B cell (primary cell): ENCODE measurements around the gene EPM2AIP1. TPM values are rescaled to one million over a fixed set of nuclear protein-coding genes. Genes with fewer than 3 reads are reported as not detected.
"Not testable (repeated sequence)": the region's sequence is repeated elsewhere in the genome, so short reads cannot be mapped to it uniquely, and the experiment has no call there.

Experiments used
- ATAC-seq: fragments of 200-7000 bp; cut with Tn5 transposase; one replicate; pipeline ENCODE4 v1.10.0; 2021; ENCODE audit warnings: low read depth, mild to moderate bottlenecking, moderate number of reproducible peaks, moderate library complexity
- CTCF ChIA-PET: fragments of 350-600 bp; sonication (Branson Sonifier 250); formaldehyde crosslinking; loops from one replicate; lab custom pipeline; 2021; ENCODE audit warnings: antibody characterized with exemption, inconsistent platforms; lab: Charles Lee
- POLR2A ChIA-PET: fragments of 350-600 bp; sonication (Branson Sonifier 250); formaldehyde crosslinking; loops from one replicate; lab custom pipeline; 2021; ENCODE audit warnings: antibody characterized with exemption; lab: Charles Lee
- DNase-seq: peaks from one replicate; pipeline ENCODE4 v3.0.0; 2013
- H2AFZ ChIP-seq: 2 replicates; pipeline ENCODE4 v1.6.1; 2012; ENCODE audit warnings: mild to moderate bottlenecking, low read depth, low read length; ENCODE audit not compliant: insufficient read depth, poor library complexity, severe bottlenecking
- H3K27ac ChIP-seq, 2 donors: 1 replicate in 1 of 2; 2 replicates in 1 of 2; pipeline ENCODE4 v1.5.1; 2012 to 2013; ENCODE audit warnings: low read length in 2 of 2, mild to moderate bottlenecking in 2 of 2, moderate library complexity in 1 of 2
- H3K27me3 ChIP-seq, 4 experiments: fragments of 200-600 bp in 1 of 4; sonication (generic) in 1 of 4; replicated peaks in 1 of 4; 1 replicate in 2 of 4; 2 replicates in 2 of 4; pipeline versions ENCODE4 v1.6.1 to v1.7.0; 2013 to 2016; ENCODE audit warnings: low read length in 3 of 4, mild to moderate bottlenecking in 2 of 4, mixed read lengths in 1 of 4, moderate library complexity in 1 of 4; ENCODE audit not compliant: insufficient read depth in 4 of 4, control insufficient read depth in 3 of 4; ENCODE audit errors: control extremely low read depth in 1 of 4
- H3K36me3 ChIP-seq, 2 experiments: replicated peaks in 1 of 2; 1 replicate in 1 of 2; 2 replicates in 1 of 2; pipeline versions ENCODE4 v1.6.1 to v1.7.1; 2013; ENCODE audit warnings: low read length in 1 of 2; ENCODE audit not compliant: insufficient read depth in 2 of 2, control insufficient read depth in 1 of 2; ENCODE audit errors: control extremely low read depth in 1 of 2, extremely low read depth in 1 of 2
- H3K4me1 ChIP-seq, 2 donors: fragments of 200-600 bp in 1 of 2; sonication (generic) in 1 of 2; 1 replicate in 1 of 2; 2 replicates in 1 of 2; pipeline versions ENCODE4 v1.5.1 to v1.6.1; 2013 to 2017; ENCODE audit warnings: low read length in 2 of 2; ENCODE audit not compliant: control insufficient read depth in 2 of 2, insufficient read depth in 2 of 2
- H3K4me2 ChIP-seq: replicated peaks from 2 replicates; pipeline ENCODE3; 2012; ENCODE audit warnings: mild to moderate bottlenecking, low read depth, low read length; ENCODE audit not compliant: poor library complexity, severe bottlenecking
- H3K4me3 ChIP-seq, 5 experiments: fragments of 200-600 bp in 1 of 5; sonication (generic) in 1 of 5; 1 replicate in 3 of 5; 2 replicates in 2 of 5; pipeline versions ENCODE4 v1.5.1 to v1.7.0; 2011 to 2016; ENCODE audit warnings: low read length in 4 of 5, mild to moderate bottlenecking in 4 of 5, low read depth in 2 of 5, control low read depth in 1 of 5, moderate library complexity in 1 of 5; ENCODE audit not compliant: insufficient read depth in 1 of 5; ENCODE audit errors: control extremely low read depth in 1 of 5, extremely low read depth in 1 of 5
- H3K79me2 ChIP-seq: fragments of 200-600 bp; sonication (generic); one replicate; pipeline ENCODE4 v1.6.0; 2016; ENCODE audit warnings: low read length; ENCODE audit not compliant: control insufficient read depth, insufficient read depth
- H3K9ac ChIP-seq: fragments of 200-600 bp; sonication (generic); 2 replicates; pipeline ENCODE4 v1.6.1; 2017; ENCODE audit warnings: mild to moderate bottlenecking, low read length, moderate library complexity
- H3K9me3 ChIP-seq, 3 donors: one replicate each; pipeline versions ENCODE4 v1.6.1 to v1.7.1; 2013; ENCODE audit warnings: low read length in 2 of 3; ENCODE audit not compliant: control insufficient read depth in 2 of 3, insufficient read depth in 1 of 3; ENCODE audit errors: control extremely low read depth in 1 of 3
- H4K20me1 ChIP-seq: 2 replicates; pipeline ENCODE4 v1.6.0; 2012; ENCODE audit warnings: mild to moderate bottlenecking, low read length; ENCODE audit not compliant: insufficient read depth, control insufficient read depth, poor library complexity, severe bottlenecking
- H3K27ac Mint-ChIP-seq: one replicate; pipeline ENCODE4 v1.8.0; 2021; ENCODE audit warnings: mixed read lengths
- H3K27me3 Mint-ChIP-seq: one replicate; pipeline ENCODE4 v1.8.0; 2021; ENCODE audit warnings: mixed read lengths
- H3K4me1 Mint-ChIP-seq: one replicate; pipeline ENCODE4 v1.8.0; 2021; ENCODE audit warnings: mixed read lengths
- H3K4me3 Mint-ChIP-seq: one replicate; pipeline ENCODE4 v1.8.0; 2021; ENCODE audit warnings: mixed read lengths
- H3K9me3 Mint-ChIP-seq: one replicate; pipeline ENCODE4 v1.8.0; 2022; ENCODE audit warnings: mixed read lengths; ENCODE audit not compliant: insufficient read depth
- EZH2 ChIP-seq: IDR thresholded peaks from 2 replicates; pipeline ENCODE4 v1.6.1; 2012; ENCODE audit warnings: borderline replicate concordance, low read depth, mild to moderate bottlenecking, moderate library complexity, low read length; ENCODE audit not compliant: insufficient read depth, poor library complexity, severe bottlenecking
- WGBS: methylation state at CpG from one replicate; pipeline ENCODE4 v1.1.5; 2013; ENCODE audit warnings: missing lambda C conversion rate; ENCODE audit not compliant: insufficient coverage; 5-methylcytosine and 5-hydroxymethylcytosine counted together
- intact Hi-C: fragments of 100-400 bp; cut with micrococcal nuclease; formaldehyde crosslinking; loops from one replicate; pipeline ENCODE4 v1.10.0; 2022
- polyA plus RNA-seq: library from polyadenylated mRNA; depleted of rRNA; stranded (reverse); fragments of >200 nt; gene quantifications from 2 replicates; pipeline ENCODE4 v1.2.3, GENCODE V29; 2012
- total RNA-seq, 2 donors: library from RNA; stranded (reverse); fragments of 120-200 nt in 1 of 2; gene quantifications; 1 replicate in 1 of 2; 2 replicates in 1 of 2; pipeline versions ENCODE4 v1.2.3 to v1.2.4, GENCODE V29; 2013 to 2022
- TF ChIP-seq, protein P1 (sequence below): fragments of 200-600 bp; IDR thresholded peaks from one replicate; pipeline ENCODE4 v1.8.0; 2022; ENCODE audit warnings: antibody characterized with exemption, mild to moderate bottlenecking

The EPM2AIP1 gene
- total and polyA plus RNA-seq, 2 donors (not counting 1 experiment from before 2014, with no cell fraction given), result 13.5 to 42.4 TPM

DNA sequence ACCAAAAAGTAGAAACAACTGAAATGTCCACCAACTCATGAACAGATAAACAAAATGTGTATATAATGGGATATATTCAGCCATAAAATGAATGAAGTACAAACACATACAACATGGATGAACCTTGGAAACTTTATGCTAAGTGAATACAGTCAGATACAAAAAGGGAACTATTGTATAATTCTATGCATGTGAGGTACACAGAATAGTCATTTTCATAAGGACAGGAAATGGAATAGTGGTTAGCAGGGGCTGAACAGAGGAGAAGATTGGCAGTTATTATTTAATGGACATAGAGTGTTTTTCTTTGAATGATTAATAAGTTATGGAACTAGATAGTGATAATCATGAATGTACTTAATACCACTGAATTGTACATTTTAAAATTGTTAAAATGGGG is 28.1 kb downstream of the EPM2AIP1 start:
- Mint-ChIP-seq H3K4me3 (no peak overlapping the region), H3K27ac (peak overlapping the region; percentile 0), H3K4me1 (peaks cover 24% of the 10 kb centered on the region), H3K9me3 (no peaks in the 10 kb centered on the region), H3K27me3 (no peaks in the 10 kb centered on the region)
- Histone ChIP-seq H3K27ac (no peak overlapping the region), H3K4me3 (no peak overlapping the region), H3K79me2 (no peaks in the 10 kb centered on the region), H3K9me3 (no peaks in the 10 kb centered on the region), H3K4me2 (peak overlapping the region; percentile 0), H3K36me3 (no peaks in the 10 kb centered on the region), H3K27me3 (no peaks in the 10 kb centered on the region), H4K20me1 (no peaks in the 10 kb centered on the region), H2AFZ (no peak overlapping the region), H3K4me1 (peaks cover 19 to 24% of the 10 kb centered on the region in 2 donors), H3K9ac (no peak overlapping the region)
- ChIA-PET POLR2A (no interaction called here), CTCF (interaction anchor here (0.6 kb wide), 1 partner anchor 92 kb away, joined by 3 read pairs; no protein-coding TSS in a partner anchor)
- no peak for TF ChIP-seq EZH2
- TF ChIP-seq, protein P1, sequence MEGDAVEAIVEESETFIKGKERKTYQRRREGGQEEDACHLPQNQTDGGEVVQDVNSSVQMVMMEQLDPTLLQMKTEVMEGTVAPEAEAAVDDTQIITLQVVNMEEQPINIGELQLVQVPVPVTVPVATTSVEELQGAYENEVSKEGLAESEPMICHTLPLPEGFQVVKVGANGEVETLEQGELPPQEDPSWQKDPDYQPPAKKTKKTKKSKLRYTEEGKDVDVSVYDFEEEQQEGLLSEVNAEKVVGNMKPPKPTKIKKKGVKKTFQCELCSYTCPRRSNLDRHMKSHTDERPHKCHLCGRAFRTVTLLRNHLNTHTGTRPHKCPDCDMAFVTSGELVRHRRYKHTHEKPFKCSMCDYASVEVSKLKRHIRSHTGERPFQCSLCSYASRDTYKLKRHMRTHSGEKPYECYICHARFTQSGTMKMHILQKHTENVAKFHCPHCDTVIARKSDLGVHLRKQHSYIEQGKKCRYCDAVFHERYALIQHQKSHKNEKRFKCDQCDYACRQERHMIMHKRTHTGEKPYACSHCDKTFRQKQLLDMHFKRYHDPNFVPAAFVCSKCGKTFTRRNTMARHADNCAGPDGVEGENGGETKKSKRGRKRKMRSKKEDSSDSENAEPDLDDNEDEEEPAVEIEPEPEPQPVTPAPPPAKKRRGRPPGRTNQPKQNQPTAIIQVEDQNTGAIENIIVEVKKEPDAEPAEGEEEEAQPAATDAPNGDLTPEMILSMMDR, result no peak
- ATAC-seq, result no peak
- intact Hi-C loops, result no loop called here
- DNase-seq, result peak; percentile 23

DNA sequence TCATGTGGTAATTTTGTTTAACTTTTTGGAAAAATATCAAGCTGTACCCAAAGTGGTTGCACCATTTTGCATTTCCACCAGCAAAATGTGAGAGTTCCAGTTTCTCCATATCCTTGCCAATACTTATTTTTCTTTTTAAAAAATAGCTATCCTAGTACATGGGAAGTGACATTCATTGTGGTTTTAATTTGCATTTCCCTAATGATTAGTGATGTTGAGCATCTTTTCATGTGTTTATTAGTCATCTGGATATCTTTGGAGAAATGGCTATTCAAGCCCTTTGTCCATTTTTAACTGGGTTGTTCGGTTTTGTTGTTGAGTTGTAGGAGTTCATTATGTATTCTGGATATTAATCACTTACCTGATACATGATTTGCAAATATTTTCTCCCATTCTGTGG is 28.6 kb downstream of the EPM2AIP1 start:
- WGBS, result no CpG with 5 or more reads among the region's 1 CpG
- DNase-seq, result no peak
- TF ChIP-seq, protein P1, result no peak
- no peak for TF ChIP-seq EZH2
- no peak overlapping the region for H3K27ac Mint-ChIP-seq
- Histone ChIP-seq H3K36me3 (no peaks in the 10 kb centered on the region), H4K20me1 (no peaks in the 10 kb centered on the region), H3K9me3 (no peaks in the 10 kb centered on the region), H3K9ac (no peak overlapping the region), H3K4me3 (no peak overlapping the region), H3K4me1 (peaks cover 14 to 20% of the 10 kb centered on the region in 2 donors), H2AFZ (no peak overlapping the region), H3K27me3 (no peaks in the 10 kb centered on the region), H3K4me2 (no peak overlapping the region), H3K27ac (no peak overlapping the region), H3K79me2 (no peaks in the 10 kb centered on the region)
- H3K4me3 Mint-ChIP-seq, result no peak overlapping the region
- peaks cover 20% of the 10 kb centered on the region for H3K4me1 Mint-ChIP-seq
- no peak for ATAC-seq
- no peaks in the 10 kb centered on the region for H3K27me3 Mint-ChIP-seq
- intact Hi-C loops, result no loop called here
- H3K9me3 Mint-ChIP-seq, result no peaks in the 10 kb centered on the region
- POLR2A ChIA-PET, result no interaction called here
- CTCF ChIA-PET, result no interaction called here

DNA sequence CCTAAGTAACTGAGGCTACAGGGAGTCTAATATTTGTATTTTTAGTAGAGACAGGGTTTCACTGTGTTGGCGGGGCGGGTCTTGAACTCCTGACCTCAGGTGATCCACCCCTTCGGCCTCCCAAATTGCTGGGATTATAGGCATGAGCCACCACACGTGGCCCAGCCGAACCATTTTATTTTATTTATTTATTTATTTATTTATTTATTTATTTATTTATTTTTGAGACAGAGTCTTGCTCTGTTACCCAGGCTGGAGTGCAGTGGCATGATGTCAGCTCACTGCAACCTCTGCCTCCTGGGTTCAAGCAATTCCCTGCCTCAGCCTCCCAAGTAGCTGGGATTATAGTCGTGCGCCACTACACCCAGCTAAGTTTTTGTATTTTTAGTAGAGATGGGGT is 29.9 kb downstream of the EPM2AIP1 start:
- H3K4me2 ChIP-seq, H3K27me3 ChIP-seq, H3K4me3 ChIP-seq, H3K4me3 Mint-ChIP-seq, H3K36me3 ChIP-seq, intact Hi-C loops, H3K9me3 Mint-ChIP-seq, DNase-seq, H2AFZ ChIP-seq, H3K9me3 ChIP-seq, ATAC-seq, H3K27me3 Mint-ChIP-seq, POLR2A ChIA-PET, H3K79me2 ChIP-seq, H4K20me1 ChIP-seq, H3K9ac ChIP-seq, H3K27ac ChIP-seq, H3K27ac Mint-ChIP-seq: not testable (repeated sequence)
- CTCF ChIA-PET, result interaction anchor here (0.9 to 1.1 kb wide), 4 partner anchors 56 to 210 kb away, joined by 3 to 5 read pairs (median 4); no protein-coding TSS in a partner anchor
- no CpG with 5 or more reads among the region's 7 CpGs for WGBS
- peaks cover 25% of the 10 kb centered on the region for H3K4me1 Mint-ChIP-seq
- H3K4me1 ChIP-seq, result peaks cover 12 to 14% of the 10 kb centered on the region in 2 donors
